Lower leg skin (tissue), 4 donors: Measurements from ENCODE around the gene MIF. TPM values are rescaled to one million over a fixed set of nuclear protein-coding genes. Genes with fewer than 3 reads are reported as not detected.
"Not testable (repeated sequence)": the region's sequence is repeated elsewhere in the genome, so short reads cannot be mapped to it uniquely, and the experiment has no call there.

Source experiments
- DNase-seq, 2 donors: peaks; one replicate each; pipeline ENCODE4 v3.0.0-alpha.2; 2019; ENCODE audit warnings: low spot score in 2 of 2
- H3K4me3 ChIP-seq: fragments of 200-600 bp; sonication (generic); 2 replicates; pipeline ENCODE4 v1.5.1; 2017; ENCODE audit warnings: mild to moderate bottlenecking, low read depth; ENCODE audit not compliant: poor library complexity, severe bottlenecking
- POLR2A ChIP-seq, 2 donors: fragments of 450-650 bp; IDR thresholded peaks; one replicate each; pipeline ENCODE4 v1.6.1; 2016 to 2017; ENCODE audit warnings: antibody characterized with exemption in 2 of 2, mild to moderate bottlenecking in 1 of 2, moderate library complexity in 1 of 2
- WGBS, 2 donors: methylation state at CpG; one replicate each; pipeline ENCODE4 v1.1.5; 2018; 5-methylcytosine and 5-hydroxymethylcytosine counted together
- intact Hi-C: fragments of 100-400 bp; cut with DNase I; formaldehyde crosslinking; loops from one replicate; pipeline ENCODE4 v1.15.0; 2023; ENCODE audit warnings: low total_unique reads
- total RNA-seq, 4 donors: library from RNA; depleted of rRNA; stranded (reverse); fragments of >200 nt; gene quantifications; one replicate each; pipeline ENCODE4 v1.1.0, GENCODE V29; 2016
- TF ChIP-seq, protein P1 (sequence below), 3 donors: fragments of 450-650 bp; IDR thresholded peaks; one replicate each; pipeline ENCODE4 v1.5.1; 2016; ENCODE audit warnings: antibody characterized with exemption in 3 of 3, mild to moderate bottlenecking in 3 of 3, moderate library complexity in 2 of 3

MIF gene
- total RNA-seq, 4 donors from 2014 or later, result 156 to 362 (median 318) TPM

- no peak for DNase-seq
- TF ChIP-seq POLR2A (IDR thresholded peaks at IDR 0.05), result no peak
- TF ChIP-seq, protein P1, sequence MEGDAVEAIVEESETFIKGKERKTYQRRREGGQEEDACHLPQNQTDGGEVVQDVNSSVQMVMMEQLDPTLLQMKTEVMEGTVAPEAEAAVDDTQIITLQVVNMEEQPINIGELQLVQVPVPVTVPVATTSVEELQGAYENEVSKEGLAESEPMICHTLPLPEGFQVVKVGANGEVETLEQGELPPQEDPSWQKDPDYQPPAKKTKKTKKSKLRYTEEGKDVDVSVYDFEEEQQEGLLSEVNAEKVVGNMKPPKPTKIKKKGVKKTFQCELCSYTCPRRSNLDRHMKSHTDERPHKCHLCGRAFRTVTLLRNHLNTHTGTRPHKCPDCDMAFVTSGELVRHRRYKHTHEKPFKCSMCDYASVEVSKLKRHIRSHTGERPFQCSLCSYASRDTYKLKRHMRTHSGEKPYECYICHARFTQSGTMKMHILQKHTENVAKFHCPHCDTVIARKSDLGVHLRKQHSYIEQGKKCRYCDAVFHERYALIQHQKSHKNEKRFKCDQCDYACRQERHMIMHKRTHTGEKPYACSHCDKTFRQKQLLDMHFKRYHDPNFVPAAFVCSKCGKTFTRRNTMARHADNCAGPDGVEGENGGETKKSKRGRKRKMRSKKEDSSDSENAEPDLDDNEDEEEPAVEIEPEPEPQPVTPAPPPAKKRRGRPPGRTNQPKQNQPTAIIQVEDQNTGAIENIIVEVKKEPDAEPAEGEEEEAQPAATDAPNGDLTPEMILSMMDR (IDR thresholded peaks at IDR 0.05), result no peak
- 71 to 78% methylated on average over 5 of the region's 5 CpGs for WGBS, 2 donors
- no peak overlapping the region for H3K4me3 ChIP-seq
- intact Hi-C loops, result no loop called here
Measured at GRCh38 chr22:23938328-23939016, 44.3 kb downstream of the MIF start.

- intact Hi-C loops, result no loop called here
- 68 to 80% methylated on average over 3 of the region's 3 CpGs for WGBS, 2 donors
- H3K4me3 ChIP-seq, result no peak overlapping the region
- DNase-seq, result no peak
- TF ChIP-seq, protein P1 (IDR thresholded peaks at IDR 0.05), result no peak
- no peak for TF ChIP-seq POLR2A (IDR thresholded peaks at IDR 0.05)
Measured at GRCh38 chr22:23939017-23939357, 44.8 kb downstream of the MIF start.

DNA sequence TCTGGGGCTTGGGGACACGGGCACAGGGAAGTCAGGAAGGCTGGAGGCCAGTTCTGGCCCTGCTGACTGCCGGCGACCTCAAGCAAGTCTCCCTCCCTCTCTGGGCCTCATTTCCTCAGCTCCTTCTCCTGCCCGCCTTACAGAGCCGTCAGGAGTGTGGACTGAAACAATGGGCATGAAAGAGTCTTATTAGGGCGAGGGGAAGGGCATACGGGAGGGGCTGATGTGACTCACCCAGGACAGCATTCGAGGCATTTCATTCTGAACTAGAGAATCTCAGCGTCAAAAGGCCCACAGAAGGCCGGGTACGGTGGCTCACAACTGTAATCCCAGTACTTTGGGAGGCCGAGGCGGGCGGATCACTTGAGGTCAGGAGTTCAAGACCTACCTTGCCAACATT, 46.0 kb downstream of the MIF start:
- H3K4me3 ChIP-seq, intact Hi-C loops, DNase-seq: not testable (repeated sequence)
- 54% methylated on average over 5 of the region's 14 CpGs; no CpG with 5 or more reads in 1 of the 2 donors for WGBS, 2 donors

Other genes starting within 250 kb of the MIF start
- gene RGL4, start 203.4 kb upstream of the MIF start, total RNA-seq, result under 1 TPM in 1 of 4 donors, not detected in 3; 0.39 TPM
- gene ZNF70, start 143.3 kb upstream of the MIF start, total RNA-seq, result 1 to 10 TPM in 3 of 4 donors, under 1 TPM in 1; 0.63 to 3.2 (median 2.0) TPM
- not detected for gene VPREB3, start 140.0 kb upstream of the MIF start, total RNA-seq
- not detected for gene C22orf15, start 131.4 kb upstream of the MIF start, total RNA-seq
- gene CHCHD10, start 126.4 kb upstream of the MIF start, total RNA-seq, result 10 to 100 TPM in 2 of 4 donors, 1 to 10 TPM in 2; 3.8 to 28.3 (median 11.4) TPM
- 1 to 10 TPM in 3 of 4 donors, under 1 TPM in 1; 0.51 to 2.7 (median 1.9) TPM for gene MMP11, start 121.5 kb upstream of the MIF start, total RNA-seq
- 10 to 100 TPM; 52.2 to 61.6 (median 55.2) TPM for gene SMARCB1, start 107.4 kb upstream of the MIF start, total RNA-seq
- gene DERL3, start 55.4 kb upstream of the MIF start, total RNA-seq, result under 1 TPM; 0.21 to 0.49 (median 0.33) TPM
- 10 to 100 TPM in 1 of 4 donors, 1 to 10 TPM in 3; 5.0 to 11.1 (median 8.6) TPM for gene SLC2A11, start 36.5 kb upstream of the MIF start, total RNA-seq
- gene GSTT2B, start 66.8 kb downstream of the MIF start, total RNA-seq, result 10 to 100 TPM in 2 of 4 donors, 1 to 10 TPM in 1, not detected in 1; 2.4 to 14.3 (median 11.6) TPM
- 1 to 10 TPM in 2 of 4 donors, not detected in 2; 2.7 to 3.1 TPM for gene DDTL, start 72.5 kb downstream of the MIF start, total RNA-seq
- gene DDT, start 80.1 kb downstream of the MIF start, total RNA-seq, result 100 to 1,000 TPM in 3 of 4 donors, 10 to 100 TPM in 1; 97.0 to 133 (median 118) TPM
- 1 to 10 TPM in 1 of 4 donors, under 1 TPM in 1, not detected in 2; 0.88 to 1.4 TPM for gene GSTT2, start 85.8 kb downstream of the MIF start, total RNA-seq
- not detected for gene GSTT4, start 111.1 kb downstream of the MIF start, total RNA-seq
- 10 to 100 TPM; 16.9 to 43.0 (median 32.9) TPM for gene CABIN1, start 116.9 kb downstream of the MIF start, total RNA-seq